GM12864 (cell line): ENCODE data around the gene CACNG5.
"Not testable (repeated sequence)": the region's sequence is repeated elsewhere in the genome, so short reads cannot be mapped to it uniquely, and the experiment has no call there.

ENCODE experiments used
- DNase-seq: peaks from one replicate; pipeline ENCODE4 v3.0.0-alpha.2; 2011; ENCODE audit warnings: low read depth
- H3K4me3 ChIP-seq: 2 replicates; pipeline ENCODE4 v1.5.1; 2011; ENCODE audit warnings: mild to moderate bottlenecking, low read depth, low read length, control low read depth
- CTCF ChIP-seq: IDR thresholded peaks from 2 replicates; pipeline ENCODE4 v1.5.1; 2011; ENCODE audit warnings: low read depth, mild to moderate bottlenecking, moderate library complexity, low read length, control low read depth, inconsistent platforms; ENCODE audit errors: missing control alignments

The CACNG5 gene

GRCh38 chr17:66900126-66901010 is 65.5 kb downstream of the CACNG5 start:
- H3K4me3 ChIP-seq: no peak overlapping the region
- no peak for DNase-seq
- no peak for TF ChIP-seq CTCF

DNA sequence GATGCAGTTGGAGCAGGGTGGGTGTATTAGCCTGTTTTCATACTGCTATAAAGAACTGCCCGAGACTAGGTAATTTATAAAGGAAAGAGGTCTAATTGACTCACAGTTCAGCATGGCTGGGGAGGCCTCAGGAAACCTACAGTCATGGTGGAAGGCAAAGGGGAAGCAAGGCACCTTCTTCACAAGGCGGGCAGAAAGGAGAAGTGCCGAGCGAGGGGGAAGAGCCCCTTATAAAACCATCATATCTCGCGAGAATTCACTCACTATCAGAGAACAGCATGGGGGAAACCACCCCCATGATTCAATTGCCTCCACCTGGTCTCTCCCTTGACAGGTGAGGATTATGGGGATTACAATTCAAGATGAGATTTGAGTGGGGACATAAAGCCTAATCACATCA is 68.4 kb downstream of the CACNG5 start:
- not testable (repeated sequence) for DNase-seq, H3K4me3 ChIP-seq

- no peak for DNase-seq
- no peak overlapping the region for H3K4me3 ChIP-seq
- TF ChIP-seq CTCF: no peak
Measured at GRCh38 chr17:66903781-66904180, 68.9 kb downstream of the CACNG5 start.

DNA sequence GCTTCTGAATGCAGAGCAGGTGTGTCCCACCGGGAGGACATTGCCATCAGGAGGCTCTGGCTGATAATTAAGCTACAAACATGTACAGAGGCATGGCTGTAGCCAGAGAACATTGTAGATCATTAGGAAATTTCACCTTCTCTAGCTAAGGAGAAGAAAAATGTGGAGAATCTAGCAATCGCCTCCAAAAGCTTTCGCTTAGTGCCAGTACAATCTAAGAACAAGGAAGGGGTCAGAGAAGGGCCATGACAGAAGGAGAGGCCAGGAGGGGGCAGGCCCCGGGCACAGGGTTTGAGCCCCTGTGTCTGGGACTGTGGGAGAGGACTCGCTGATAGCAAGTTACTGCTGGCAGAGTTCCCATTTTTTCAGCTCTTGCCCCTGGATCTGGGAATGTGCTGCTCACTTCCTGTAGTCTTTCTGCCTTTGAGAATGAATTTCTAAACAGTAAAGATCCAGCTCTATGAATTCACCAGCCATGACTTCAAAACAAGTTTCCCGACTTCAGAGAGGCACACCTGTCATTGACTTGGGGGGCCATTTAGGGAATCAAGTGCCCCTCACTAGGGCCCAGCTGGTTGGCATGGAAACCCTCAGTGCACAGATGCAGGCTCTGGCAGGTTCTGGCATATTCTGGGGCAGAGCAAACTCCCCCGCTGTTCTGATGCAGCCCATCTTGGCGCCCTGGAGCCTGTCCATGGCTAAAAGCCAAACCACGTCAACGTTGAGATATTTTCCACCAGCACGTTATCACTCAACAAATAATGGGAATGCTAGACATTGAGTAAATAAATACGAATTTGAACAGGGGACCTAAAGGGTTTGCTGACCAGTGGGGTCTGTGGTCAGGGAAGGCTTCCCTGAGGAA is 70.1 kb downstream of the CACNG5 start:
- DNase-seq: no peak
- no peak for TF ChIP-seq CTCF
- no peak overlapping the region for H3K4me3 ChIP-seq

DNA sequence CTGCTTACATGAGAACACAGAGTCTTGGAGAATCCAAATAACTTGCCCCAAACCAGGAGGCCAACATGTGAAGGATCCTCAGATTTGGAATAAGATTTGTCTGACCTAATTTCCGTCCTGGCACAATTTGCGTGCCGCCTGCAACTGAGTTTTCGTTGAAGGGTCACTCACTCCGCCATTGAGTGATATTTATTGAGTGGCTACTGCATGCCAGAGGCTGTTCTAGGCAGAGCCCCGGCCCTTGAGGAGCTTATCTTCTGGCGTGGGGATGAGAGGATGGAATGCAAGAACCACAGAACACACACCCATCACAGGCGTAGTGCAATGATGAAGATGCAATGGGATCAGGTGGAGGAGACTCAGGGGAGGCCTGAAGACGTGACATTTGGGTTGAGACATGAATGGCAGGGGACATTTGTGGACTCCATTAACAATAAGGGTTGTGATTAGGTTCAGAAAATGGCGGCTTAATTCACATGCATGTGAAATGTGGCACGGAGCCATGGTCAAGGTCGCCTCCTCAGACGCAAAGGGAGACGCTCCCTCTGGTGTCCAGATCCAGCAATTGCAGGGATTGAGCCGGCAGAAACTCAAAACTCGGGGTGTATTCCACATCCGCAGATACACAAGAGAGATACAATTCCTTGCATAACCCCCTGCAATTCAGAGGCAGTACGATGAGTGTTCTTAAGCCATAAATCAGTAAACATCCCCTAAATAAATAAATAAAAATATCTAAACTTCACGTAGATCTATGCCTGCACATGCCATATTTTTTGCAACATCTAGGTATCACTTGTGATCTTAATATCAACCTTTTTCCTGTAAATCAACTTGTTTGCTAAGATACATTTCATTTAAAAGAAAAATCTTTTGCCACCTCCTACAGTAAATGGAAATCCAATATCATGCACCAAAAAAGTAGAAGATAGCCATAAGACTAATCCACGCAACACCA is 71.7 kb downstream of the CACNG5 start:
- no peak overlapping the region for H3K4me3 ChIP-seq
- TF ChIP-seq CTCF: peak; percentile 96
- DNase-seq: peak; percentile 24

GRCh38 chr17:66909804-66910373 is 75.0 kb downstream of the CACNG5 start:
- no peak for DNase-seq
- TF ChIP-seq CTCF: no peak
- H3K4me3 ChIP-seq: no peak overlapping the region
